Erythroblast (primary cell): ENCODE data around the gene FGF5.

Experiments
- GATA1 ChIP-seq: IDR thresholded peaks from 2 replicates; pipeline ENCODE4 v1.6.1; 2011; ENCODE audit warnings: low read depth, mild to moderate bottlenecking, control low read depth, low read length, moderate library complexity
- POLR2A ChIP-seq: IDR thresholded peaks from 2 replicates; pipeline ENCODE4 v1.6.1; 2011; ENCODE audit warnings: mild to moderate bottlenecking, low read length

DNA sequence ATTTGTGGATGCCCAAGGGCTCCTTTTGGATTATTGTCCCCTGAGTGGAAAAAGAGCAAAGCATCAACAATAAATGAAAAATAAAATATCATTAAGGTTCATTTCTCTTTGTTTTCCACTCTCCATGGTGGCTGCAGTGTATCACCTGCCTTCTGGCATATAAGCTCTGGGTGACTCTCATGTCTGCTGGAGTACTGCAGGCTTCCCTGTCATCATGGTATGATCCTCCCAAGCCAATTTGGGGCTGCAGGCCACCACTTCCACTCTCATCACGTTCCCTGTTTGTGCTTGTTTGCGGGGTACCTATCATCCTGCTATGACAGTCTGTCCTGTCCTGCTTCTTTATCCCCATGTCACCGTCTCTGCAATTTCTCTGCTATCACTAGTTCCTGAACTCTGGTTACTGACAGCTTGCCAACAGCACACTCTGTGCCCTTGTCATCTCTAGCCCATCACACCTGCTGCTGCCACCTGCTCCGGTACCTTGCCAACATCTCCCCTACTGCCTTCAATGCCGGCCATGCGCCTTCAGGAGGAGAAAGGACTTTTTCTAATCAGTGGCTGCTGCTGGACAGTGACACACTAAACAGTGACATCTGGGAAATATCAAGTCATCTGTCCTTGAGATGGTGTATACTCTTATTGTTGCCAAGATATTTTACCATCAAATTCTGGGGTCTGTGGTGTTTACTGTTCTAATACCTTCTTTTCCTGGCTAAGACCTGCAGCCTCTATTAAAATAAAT is 23.0 kb upstream of the FGF5 start:
- no peak for TF ChIP-seq POLR2A
- no peak for TF ChIP-seq GATA1
